GM19351 (cell line): ENCODE data around the gene ZNF70.

Experiments used
- ATAC-seq: cut with Tn5 transposase; IDR thresholded peaks from one replicate; pipeline ENCODE4 v1.9.1; 2021; ENCODE audit warnings: mild to moderate bottlenecking, moderate library complexity; ENCODE audit not compliant: unreplicated experiment

The ZNF70 gene

GRCh38 chr22:23779731-23780130 lies 28.8 kb upstream of the ZNF70 start:
- ATAC-seq: no peak

GRCh38 chr22:23779083-23779482 lies 28.2 kb upstream of the ZNF70 start:
- ATAC-seq: no peak

- no peak for ATAC-seq
Measured at GRCh38 chr22:23778577-23778900, 27.6 kb upstream of the ZNF70 start.

- no peak for ATAC-seq
Measured at GRCh38 chr22:23777776-23778576, 27.1 kb upstream of the ZNF70 start.

GRCh38 chr22:23775779-23776375 lies 25.0 kb upstream of the ZNF70 start:
- ATAC-seq: no peak

GRCh38 chr22:23774922-23775436 lies 24.1 kb upstream of the ZNF70 start:
- no peak for ATAC-seq

- ATAC-seq: no peak
Measured at GRCh38 chr22:23774114-23774921, 23.4 kb upstream of the ZNF70 start.

- no peak for ATAC-seq
Measured at GRCh38 chr22:23773483-23774113, 22.7 kb upstream of the ZNF70 start.

GRCh38 chr22:23772649-23773473 lies 21.9 kb upstream of the ZNF70 start, which contains the start of gene MMP11:
Gene MMP11 (plus strand): TSS chr22:23772849. CDS start chr22:23772871, 22 bp downstream.
- no peak for ATAC-seq

GRCh38 chr22:23772315-23772648 lies 21.4 kb upstream of the ZNF70 start:
- ATAC-seq: no peak

- no peak for ATAC-seq
Measured at GRCh38 chr22:23769321-23769965, 18.5 kb upstream of the ZNF70 start.

- ATAC-seq: peak; percentile 60
Measured at GRCh38 chr22:23767673-23768548, 17.0 kb upstream of the ZNF70 start, which contains the start of gene CHCHD10. Gene CHCHD10 (minus strand): TSS chr22:23767972. CDS start chr22:23767874, 98 bp downstream.

- ATAC-seq: no peak
Measured at GRCh38 chr22:23767303-23767672, 16.4 kb upstream of the ZNF70 start.

- no peak for ATAC-seq
Measured at GRCh38 chr22:23764899-23765881, 14.3 kb upstream of the ZNF70 start.

- no peak for ATAC-seq
Measured at GRCh38 chr22:23763954-23764353, 13.0 kb upstream of the ZNF70 start.

- no peak for ATAC-seq
Measured at GRCh38 chr22:23763579-23763945, 12.7 kb upstream of the ZNF70 start.

GRCh38 chr22:23762842-23763578 lies 12.1 kb upstream of the ZNF70 start, which contains the start of gene C22orf15:
Gene C22orf15 (plus strand): TSS chr22:23762990. CDS start chr22:23763307, 317 bp downstream.
- no peak for ATAC-seq
